ENCODE results near the gene GRM7.

The GRM7 gene

DNA sequence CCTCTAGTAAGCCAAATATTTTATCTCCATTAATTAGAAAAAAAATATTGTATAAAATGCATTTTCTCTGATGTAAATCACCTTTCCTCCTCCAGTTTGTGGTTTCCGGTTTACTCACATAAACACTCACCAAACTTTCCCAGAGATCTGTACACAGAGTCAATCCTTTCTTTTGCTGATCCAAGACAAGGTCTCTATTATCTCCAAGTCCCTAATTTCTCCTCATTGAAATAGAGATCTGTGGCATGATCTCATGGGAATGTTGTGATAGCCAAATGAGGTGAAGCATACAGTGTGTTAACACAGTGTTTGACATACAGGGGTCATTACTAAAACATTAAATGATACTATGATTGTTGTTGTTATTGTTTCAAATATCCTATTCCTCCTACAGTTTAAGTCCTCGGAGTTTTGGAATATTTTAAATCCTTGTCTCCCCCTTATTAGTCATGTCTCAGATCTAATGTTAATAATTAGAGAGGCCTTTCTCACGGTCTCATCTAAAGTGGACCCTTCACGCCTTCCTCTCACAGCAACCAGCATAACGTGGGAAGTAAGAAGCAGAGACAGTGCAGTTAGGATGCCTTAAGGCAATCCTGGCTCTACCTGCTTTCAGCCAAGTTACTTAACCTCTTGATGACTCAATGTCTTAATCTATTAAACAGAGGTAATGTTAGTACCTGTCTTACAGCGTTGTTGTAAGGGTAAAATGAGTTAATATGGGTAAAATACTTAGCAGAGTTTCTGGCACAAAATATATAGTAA, 333.3 kb downstream of the GRM7 start:
- no peak overlapping the region for H2AFZ ChIP-seq (ENCODE audit: low read depth, low read length)
- no peaks in the 10 kb centered on the region for H3K36me3 ChIP-seq (ENCODE audit: insufficient read depth, low read length)
- H3K9me3 ChIP-seq (ENCODE audit: low read length) = no peaks in the 10 kb centered on the region
- no peak overlapping the region for H3K4me3 ChIP-seq (ENCODE audit: low read length)
- H3K4me1 ChIP-seq (ENCODE audit: insufficient read depth, low read length) = no peaks in the 10 kb centered on the region
- no peaks in the 10 kb centered on the region for H3K27me3 ChIP-seq (ENCODE audit: insufficient read depth, low read length)

DNA sequence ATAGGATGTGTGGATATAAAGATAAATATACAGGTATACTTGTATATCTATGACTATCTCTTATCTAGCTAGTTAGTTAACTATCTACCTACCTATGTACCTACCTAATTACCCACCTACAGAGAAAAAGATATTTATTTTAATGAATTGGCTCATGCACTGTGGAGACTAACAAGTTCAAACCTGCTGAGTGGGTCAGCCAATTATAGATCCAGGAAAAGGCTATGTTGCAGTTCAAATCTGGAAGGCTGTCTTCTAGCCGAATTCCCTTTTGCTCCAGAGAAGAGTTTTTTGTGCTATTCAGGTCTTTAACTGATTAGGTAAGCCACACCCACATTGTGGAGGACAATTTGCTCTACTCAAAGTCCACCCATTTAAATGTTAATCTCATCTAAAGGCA, 335.0 kb downstream of the GRM7 start:
- Histone ChIP-seq H3K27me3 (ENCODE audit: insufficient read depth, low read length) (no peaks in the 10 kb centered on the region), H3K4me3 (ENCODE audit: low read length) (no peak overlapping the region), H3K4me1 (ENCODE audit: insufficient read depth, low read length) (no peaks in the 10 kb centered on the region), H3K36me3 (ENCODE audit: insufficient read depth, low read length) (no peaks in the 10 kb centered on the region), H3K9me3 (ENCODE audit: low read length) (no peaks in the 10 kb centered on the region), H2AFZ (ENCODE audit: low read depth, low read length) (no peak overlapping the region)

DNA sequence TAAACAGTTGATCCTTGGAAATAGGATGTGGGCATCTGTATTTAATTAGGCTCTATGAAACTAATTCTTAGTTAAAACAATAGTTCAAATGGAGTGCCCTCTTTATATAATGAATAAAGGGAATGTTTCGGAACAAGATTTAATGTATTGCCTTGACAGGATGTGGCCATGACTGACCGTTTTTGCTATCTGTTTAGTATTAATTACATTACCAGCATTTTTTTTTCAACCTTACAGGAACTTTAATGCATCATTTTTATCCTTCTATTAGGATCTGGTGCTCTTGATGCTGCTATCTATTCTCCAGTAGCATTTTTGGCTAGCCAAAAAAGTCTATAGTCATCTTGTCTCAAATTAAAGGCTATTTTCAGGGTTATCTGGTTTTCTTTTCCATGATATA, 340.9 kb downstream of the GRM7 start:
- Histone ChIP-seq H2AFZ (ENCODE audit: low read depth, low read length) (no peak overlapping the region), H3K4me3 (ENCODE audit: low read length) (no peak overlapping the region), H3K4me1 (ENCODE audit: insufficient read depth, low read length) (no peaks in the 10 kb centered on the region), H3K9me3 (ENCODE audit: low read length) (no peaks in the 10 kb centered on the region), H3K27me3 (ENCODE audit: insufficient read depth, low read length) (no peaks in the 10 kb centered on the region), H3K36me3 (ENCODE audit: insufficient read depth, low read length) (no peaks in the 10 kb centered on the region)

DNA sequence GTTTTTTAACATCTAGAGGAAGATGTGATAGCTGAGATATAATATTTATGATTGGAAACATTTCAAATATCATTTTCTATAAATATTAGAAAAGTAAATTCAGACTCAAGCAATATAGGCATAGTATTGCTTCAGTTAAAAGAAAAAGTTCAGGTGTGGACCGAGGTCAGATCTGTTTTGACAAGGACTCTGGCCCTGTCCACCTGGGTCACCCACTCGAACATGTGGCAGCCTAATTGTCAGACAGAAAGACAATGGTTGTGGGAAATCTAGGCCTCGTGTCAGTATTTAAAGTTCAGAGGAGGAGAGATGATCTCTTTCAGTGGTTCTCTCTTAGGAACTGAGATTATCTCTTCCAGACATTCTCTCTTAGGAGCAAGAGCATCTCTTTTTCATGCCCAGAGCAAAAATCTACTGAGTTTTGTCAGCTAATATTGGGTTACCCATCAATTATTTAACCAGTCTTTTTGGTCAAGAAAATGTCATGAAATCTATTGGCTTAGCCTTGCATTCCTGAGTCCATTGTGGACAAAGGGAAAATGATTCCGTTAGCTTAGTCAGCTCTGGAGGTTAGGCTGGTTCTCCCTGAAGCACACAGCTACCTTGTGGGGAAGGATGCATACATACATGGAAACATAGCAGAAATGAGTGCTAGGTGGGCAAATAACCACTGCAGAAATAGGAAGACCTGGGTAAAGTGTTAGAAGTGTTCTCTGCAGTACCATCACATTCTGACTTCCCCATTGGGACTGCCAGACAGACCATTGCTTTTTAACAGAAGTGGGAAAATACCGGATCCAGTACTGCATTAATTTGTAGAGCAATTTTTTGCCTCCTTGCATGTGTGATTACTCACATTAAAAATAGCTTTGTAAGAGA, 343.3 kb downstream of the GRM7 start:
- no peak overlapping the region for H2AFZ ChIP-seq (ENCODE audit: low read depth, low read length)
- H3K4me3 ChIP-seq (ENCODE audit: low read length) = no peak overlapping the region
- H3K27me3 ChIP-seq (ENCODE audit: insufficient read depth, low read length) = no peaks in the 10 kb centered on the region
- no peaks in the 10 kb centered on the region for H3K4me1 ChIP-seq (ENCODE audit: insufficient read depth, low read length)
- H3K36me3 ChIP-seq (ENCODE audit: insufficient read depth, low read length) = no peaks in the 10 kb centered on the region
- H3K9me3 ChIP-seq (ENCODE audit: low read length) = no peaks in the 10 kb centered on the region

DNA sequence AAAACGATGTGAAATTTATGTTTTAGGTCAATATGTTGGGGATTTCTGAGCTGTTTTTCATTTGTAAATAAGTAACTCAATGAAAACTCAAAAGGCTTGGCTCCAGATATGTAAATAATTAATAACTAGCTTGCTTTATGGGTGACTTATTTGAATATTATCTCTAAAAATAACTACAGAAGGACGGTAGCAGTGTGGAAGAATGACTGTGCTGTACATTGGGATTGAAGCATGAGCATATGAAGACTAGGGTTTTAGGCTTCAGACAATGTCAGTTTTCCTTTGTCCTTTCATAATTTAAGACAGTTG, 343.9 kb downstream of the GRM7 start:
- H3K4me3 ChIP-seq (ENCODE audit: low read length) = no peak overlapping the region
- no peaks in the 10 kb centered on the region for H3K4me1 ChIP-seq (ENCODE audit: insufficient read depth, low read length)
- H3K36me3 ChIP-seq (ENCODE audit: insufficient read depth, low read length) = no peaks in the 10 kb centered on the region
- no peaks in the 10 kb centered on the region for H3K9me3 ChIP-seq (ENCODE audit: low read length)
- H3K27me3 ChIP-seq (ENCODE audit: insufficient read depth, low read length) = no peaks in the 10 kb centered on the region
- H2AFZ ChIP-seq (ENCODE audit: low read depth, low read length) = no peak overlapping the region

DNA sequence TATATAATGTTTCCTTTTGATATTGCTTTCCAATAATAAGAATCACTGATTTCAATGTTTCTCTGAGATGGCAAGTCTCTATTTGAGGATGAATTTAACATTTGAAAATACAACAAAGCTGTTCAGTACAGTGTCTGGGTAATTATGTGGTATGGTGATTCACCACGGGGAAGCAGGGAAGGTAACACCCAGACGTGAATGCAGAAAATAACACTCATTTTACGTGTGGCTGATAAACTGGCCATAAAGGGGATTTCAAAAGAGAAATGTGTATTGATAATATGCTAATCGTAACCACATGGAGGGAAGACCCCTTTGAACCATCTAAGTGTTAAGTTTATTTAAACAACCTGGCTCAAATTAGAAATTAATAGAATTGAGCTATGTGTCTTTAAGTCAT, 344.6 kb downstream of the GRM7 start:
- no peak overlapping the region for H2AFZ ChIP-seq (ENCODE audit: low read depth, low read length)

DNA sequence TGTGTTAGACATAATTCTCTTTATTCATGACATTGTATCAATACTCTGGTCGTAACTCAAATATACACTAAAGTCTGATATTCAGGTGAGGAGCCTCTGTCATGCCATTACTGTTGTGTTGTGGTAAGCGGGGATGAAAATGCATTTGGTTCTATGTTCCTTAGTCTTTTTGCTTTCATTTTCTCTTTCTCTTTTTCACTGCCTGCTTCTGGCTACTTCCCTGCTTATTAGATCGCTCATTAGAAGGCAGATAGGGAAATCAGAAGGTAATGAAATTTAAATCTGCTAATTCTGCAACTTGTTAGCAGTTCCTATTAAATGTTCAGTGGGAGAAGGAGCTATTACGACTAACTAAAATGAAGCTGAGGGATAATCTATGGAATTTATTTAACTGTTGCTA, 345.0 kb downstream of the GRM7 start:
- Histone ChIP-seq H3K36me3 (ENCODE audit: insufficient read depth, low read length) (no peaks in the 10 kb centered on the region), H3K27me3 (ENCODE audit: insufficient read depth, low read length) (no peaks in the 10 kb centered on the region), H2AFZ (ENCODE audit: low read depth, low read length) (no peak overlapping the region), H3K4me1 (ENCODE audit: insufficient read depth, low read length) (no peaks in the 10 kb centered on the region), H3K9me3 (ENCODE audit: low read length) (no peaks in the 10 kb centered on the region), H3K4me3 (ENCODE audit: low read length) (no peak overlapping the region)

More for the DNA sequence above, 344.6 kb downstream of the GRM7 start:
- no peaks in the 10 kb centered on the region for H3K27me3 ChIP-seq (ENCODE audit: insufficient read depth, low read length)
- no peaks in the 10 kb centered on the region for H3K9me3 ChIP-seq (ENCODE audit: low read length)
- no peaks in the 10 kb centered on the region for H3K4me1 ChIP-seq (ENCODE audit: insufficient read depth, low read length)
- no peaks in the 10 kb centered on the region for H3K36me3 ChIP-seq (ENCODE audit: insufficient read depth, low read length)
- H3K4me3 ChIP-seq (ENCODE audit: low read length) = no peak overlapping the region

DNA sequence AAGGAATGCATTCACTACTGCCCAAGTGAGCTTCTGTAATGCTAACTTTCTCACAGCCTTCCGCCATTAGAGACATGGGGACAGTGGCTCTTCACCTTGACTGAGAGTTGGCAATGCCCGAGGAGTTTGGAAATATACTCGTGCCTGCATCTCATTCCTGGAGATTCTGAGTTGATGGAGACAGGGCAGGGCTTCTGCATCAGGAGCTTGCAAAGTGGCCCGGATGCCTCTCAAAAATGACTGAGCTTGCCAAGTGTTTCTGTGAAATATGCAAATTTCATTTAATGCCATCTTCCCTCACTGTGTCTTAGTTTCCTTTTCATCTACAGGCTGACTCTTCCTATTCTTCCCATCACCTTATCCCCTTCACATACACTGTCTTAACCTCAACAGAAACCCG, 346.2 kb downstream of the GRM7 start:
- Histone ChIP-seq H3K27me3 (ENCODE audit: insufficient read depth, low read length) (no peaks in the 10 kb centered on the region), H3K4me1 (ENCODE audit: insufficient read depth, low read length) (no peaks in the 10 kb centered on the region), H3K9me3 (ENCODE audit: low read length) (no peaks in the 10 kb centered on the region), H3K36me3 (ENCODE audit: insufficient read depth, low read length) (no peaks in the 10 kb centered on the region), H3K4me3 (ENCODE audit: low read length) (no peak overlapping the region), H2AFZ (ENCODE audit: low read depth, low read length) (no peak overlapping the region)

DNA sequence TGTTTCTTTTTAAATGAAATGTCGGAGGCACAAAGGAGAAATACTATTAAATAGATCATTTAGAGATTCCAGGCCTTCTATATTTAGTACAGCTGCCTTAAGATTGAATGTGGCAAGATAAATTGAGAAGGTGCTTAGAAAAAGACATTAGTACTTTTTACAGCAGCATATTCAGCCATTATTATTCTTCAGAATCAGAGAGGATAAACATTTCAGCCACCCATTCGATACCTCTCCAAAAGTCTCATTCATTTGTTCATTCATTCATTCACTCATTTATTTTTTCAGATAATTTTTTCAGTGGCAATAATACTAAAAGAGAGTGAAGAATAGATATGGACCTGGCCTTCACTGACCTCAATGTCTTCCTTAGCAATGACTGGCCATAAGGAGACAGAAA, 347.0 kb downstream of the GRM7 start:
- Histone ChIP-seq H3K27me3 (ENCODE audit: insufficient read depth, low read length) (no peaks in the 10 kb centered on the region), H3K4me1 (ENCODE audit: insufficient read depth, low read length) (no peaks in the 10 kb centered on the region), H3K36me3 (ENCODE audit: insufficient read depth, low read length) (no peaks in the 10 kb centered on the region), H2AFZ (ENCODE audit: low read depth, low read length) (no peak overlapping the region), H3K9me3 (ENCODE audit: low read length) (no peaks in the 10 kb centered on the region), H3K4me3 (ENCODE audit: low read length) (no peak overlapping the region)

DNA sequence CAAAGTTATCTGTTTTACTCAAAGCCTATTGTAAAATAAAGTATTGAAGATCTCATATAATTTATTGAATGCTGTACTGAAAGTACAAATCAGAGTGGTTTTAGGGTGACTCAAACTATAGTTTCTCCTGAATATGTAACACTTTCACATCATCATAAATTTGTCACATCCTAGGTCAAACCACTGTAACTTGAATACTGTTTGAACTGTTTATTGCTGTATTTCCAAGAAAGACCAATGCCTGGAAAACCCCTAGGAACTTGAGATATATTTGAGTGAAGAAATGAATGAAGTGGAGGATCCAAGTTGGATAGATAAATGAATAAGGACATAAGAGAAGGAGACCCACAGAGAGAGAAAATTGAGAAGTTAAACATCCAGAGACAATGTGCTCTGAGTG, 348.2 kb downstream of the GRM7 start:
- Histone ChIP-seq H3K27me3 (ENCODE audit: insufficient read depth, low read length) (no peaks in the 10 kb centered on the region), H3K4me3 (ENCODE audit: low read length) (no peak overlapping the region), H2AFZ (ENCODE audit: low read depth, low read length) (no peak overlapping the region), H3K4me1 (ENCODE audit: insufficient read depth, low read length) (no peaks in the 10 kb centered on the region), H3K9me3 (ENCODE audit: low read length) (no peaks in the 10 kb centered on the region), H3K36me3 (ENCODE audit: insufficient read depth, low read length) (no peaks in the 10 kb centered on the region)

DNA sequence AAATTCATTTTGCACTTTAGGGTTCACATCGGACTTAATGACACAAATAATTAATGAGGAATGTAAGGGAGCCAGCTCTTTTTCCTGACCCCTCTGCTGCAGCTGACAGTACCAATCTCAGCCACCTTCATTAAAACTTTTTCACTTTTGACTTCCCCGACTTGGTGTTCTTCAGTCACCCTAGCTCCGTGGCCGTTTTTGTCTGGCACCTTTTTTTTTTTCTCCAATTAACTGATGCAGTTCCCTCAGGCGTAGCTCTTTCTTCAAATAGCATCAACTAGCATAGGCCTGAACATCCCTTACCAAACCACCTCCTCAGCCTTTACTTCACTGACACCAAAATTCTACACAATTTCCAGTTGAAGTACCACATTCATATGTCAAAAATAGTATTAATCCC, 350.8 kb downstream of the GRM7 start:
- Histone ChIP-seq H3K4me3 (ENCODE audit: low read length) (no peak overlapping the region), H3K27me3 (ENCODE audit: insufficient read depth, low read length) (no peaks in the 10 kb centered on the region), H3K36me3 (ENCODE audit: insufficient read depth, low read length) (no peaks in the 10 kb centered on the region), H3K9me3 (ENCODE audit: low read length) (no peaks in the 10 kb centered on the region), H2AFZ (ENCODE audit: low read depth, low read length) (no peak overlapping the region), H3K4me1 (ENCODE audit: insufficient read depth, low read length) (no peaks in the 10 kb centered on the region)

DNA sequence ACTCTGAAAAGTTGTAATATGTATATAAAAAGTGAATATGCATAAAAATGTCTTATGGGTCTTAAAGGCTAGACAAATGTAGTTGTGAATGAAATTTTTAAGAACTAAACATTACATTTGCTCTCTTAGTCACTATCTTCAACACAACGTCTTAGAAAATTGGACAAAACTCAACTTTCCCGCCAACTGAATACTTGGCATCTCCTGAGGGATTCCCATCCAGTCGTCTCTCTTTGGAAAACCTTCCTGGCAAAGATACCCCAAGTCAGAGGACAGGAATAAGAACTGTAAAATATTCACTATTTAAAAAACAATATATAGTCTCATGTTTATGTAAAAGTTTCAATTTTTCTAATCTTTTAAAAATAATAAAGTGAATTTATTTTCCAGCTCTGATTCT, 354.8 kb downstream of the GRM7 start:
- H3K27me3 ChIP-seq (ENCODE audit: insufficient read depth, low read length) = no peaks in the 10 kb centered on the region
- no peak overlapping the region for H2AFZ ChIP-seq (ENCODE audit: low read depth, low read length)
- no peaks in the 10 kb centered on the region for H3K36me3 ChIP-seq (ENCODE audit: insufficient read depth, low read length)
- no peak overlapping the region for H3K4me3 ChIP-seq (ENCODE audit: low read length)
- no peaks in the 10 kb centered on the region for H3K9me3 ChIP-seq (ENCODE audit: low read length)
- no peaks in the 10 kb centered on the region for H3K4me1 ChIP-seq (ENCODE audit: insufficient read depth, low read length)

DNA sequence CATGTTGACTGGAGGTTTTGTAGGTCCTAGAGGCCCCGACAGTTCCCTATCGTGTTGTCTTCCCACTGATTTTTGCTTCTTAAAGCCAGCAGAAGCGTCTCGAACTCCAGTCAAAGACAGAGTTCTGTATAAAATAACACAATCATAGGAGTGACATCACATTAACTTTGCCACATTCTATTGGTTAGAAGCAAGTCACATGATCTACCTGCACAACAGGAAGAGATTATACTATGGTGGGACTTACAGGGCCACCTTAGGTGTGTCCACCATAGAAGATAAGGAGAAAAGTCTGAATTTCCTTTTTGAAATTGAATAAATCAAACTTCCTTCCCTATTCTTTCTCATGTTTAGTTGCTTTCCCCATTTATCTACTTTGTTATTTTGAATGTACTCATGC, 365.5 kb downstream of the GRM7 start:
- Histone ChIP-seq H3K9me3 (ENCODE audit: low read length) (no peaks in the 10 kb centered on the region), H2AFZ (ENCODE audit: low read depth, low read length) (no peak overlapping the region), H3K27me3 (ENCODE audit: insufficient read depth, low read length) (no peaks in the 10 kb centered on the region), H3K36me3 (ENCODE audit: insufficient read depth, low read length) (no peaks in the 10 kb centered on the region), H3K4me1 (ENCODE audit: insufficient read depth, low read length) (no peaks in the 10 kb centered on the region), H3K4me3 (ENCODE audit: low read length) (no peak overlapping the region)
